ENCODE results near the gene METTL2B.

Gene METTL2B

DNA sequence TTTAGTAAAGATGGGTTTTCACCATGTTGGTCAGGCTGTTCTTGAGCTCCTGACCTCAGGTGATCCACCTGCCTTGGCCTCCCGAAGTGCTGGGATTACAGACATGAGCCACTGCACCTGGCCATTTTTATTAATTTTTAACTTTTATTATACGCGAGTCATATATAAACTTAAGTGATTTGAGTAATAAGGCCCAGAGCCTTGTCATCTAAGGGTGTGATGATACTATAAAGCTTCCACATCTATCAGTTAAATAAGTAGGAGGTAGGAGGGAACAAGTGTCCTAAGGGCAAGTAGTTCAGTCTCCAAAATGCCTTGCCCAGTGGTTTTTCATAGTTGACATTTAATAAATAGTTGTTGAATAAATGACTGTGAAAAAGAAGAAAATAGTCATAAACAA lies 34.2 kb upstream of the METTL2B start:
- Histone ChIP-seq H3K27ac (ENCODE audit: poor library complexity, severe bottlenecking) (no peak overlapping the region), H3K4me3 (ENCODE audit: severe bottlenecking) (no peak overlapping the region), H3K4me1 (ENCODE audit: insufficient read depth, poor library complexity, severe bottlenecking) (no peaks in the 10 kb centered on the region), H3K36me3 (ENCODE audit: low read depth) (no peaks in the 10 kb centered on the region), H3K9me3 (ENCODE audit: severe bottlenecking) (no peaks in the 10 kb centered on the region), H3K27me3 (ENCODE audit: insufficient read depth, poor library complexity, severe bottlenecking) (no peaks in the 10 kb centered on the region)
- TF ChIP-seq CTCF (IDR thresholded peaks at IDR 0.05; ENCODE audit: poor library complexity, severe bottlenecking): no peak
- ATAC-seq (ENCODE audit: low read depth) (no peak), DNase-seq (ENCODE audit: low spot score) (no peak)

DNA sequence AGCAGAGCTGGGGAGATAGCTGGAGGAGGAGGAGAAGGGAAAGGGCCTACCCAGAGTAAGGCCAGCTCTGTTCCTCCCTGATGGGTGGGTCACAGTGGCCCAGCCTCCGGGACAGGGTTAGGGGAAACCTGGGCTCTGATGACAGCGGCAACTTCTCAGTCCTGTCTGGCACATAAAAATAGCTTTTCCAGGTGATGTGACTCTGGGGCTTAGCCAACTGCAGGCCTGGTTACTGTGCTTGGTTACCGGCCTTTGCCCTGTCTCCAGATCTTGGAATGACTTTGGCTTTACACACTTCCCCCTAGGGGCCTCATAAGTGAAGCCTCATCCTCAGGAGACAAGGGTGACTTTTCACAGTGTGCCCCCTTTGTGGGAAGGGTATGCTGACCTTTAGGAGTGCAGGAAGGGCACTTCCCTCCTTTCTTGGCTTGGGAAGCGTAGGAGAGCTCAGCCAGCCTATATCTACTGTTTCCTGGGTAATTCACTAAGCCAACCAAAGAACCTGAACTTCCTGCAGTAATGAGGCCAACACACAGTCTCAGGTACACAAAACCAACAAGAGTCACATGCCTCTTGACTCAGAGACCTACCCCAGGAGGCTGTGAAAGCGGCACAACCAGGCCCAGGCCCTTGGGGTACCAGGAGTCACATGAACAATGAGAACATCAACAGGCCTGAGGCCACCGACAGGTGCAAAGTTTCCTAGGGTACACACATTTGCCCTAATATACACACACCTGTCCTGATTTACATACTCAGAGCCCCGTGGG lies 32.5 kb upstream of the METTL2B start:
- Histone ChIP-seq H3K4me3 (ENCODE audit: severe bottlenecking) (no peak overlapping the region), H3K27me3 (ENCODE audit: insufficient read depth, poor library complexity, severe bottlenecking) (no peaks in the 10 kb centered on the region), H3K9me3 (ENCODE audit: severe bottlenecking) (no peaks in the 10 kb centered on the region), H3K36me3 (ENCODE audit: low read depth) (no peaks in the 10 kb centered on the region), H3K4me1 (ENCODE audit: insufficient read depth, poor library complexity, severe bottlenecking) (no peaks in the 10 kb centered on the region), H3K27ac (ENCODE audit: poor library complexity, severe bottlenecking) (no peak overlapping the region)
- DNase-seq (ENCODE audit: low spot score): no peak
- no peak for TF ChIP-seq CTCF (IDR thresholded peaks at IDR 0.05; ENCODE audit: poor library complexity, severe bottlenecking)
- ATAC-seq (ENCODE audit: low read depth): no peak; the same call in 2 of the 3 replicates

GRCh38 chr7:128446306-128446705 lies 30.2 kb upstream of the METTL2B start:
- Histone ChIP-seq H3K36me3 (ENCODE audit: low read depth) (no peaks in the 10 kb centered on the region), H3K9me3 (ENCODE audit: severe bottlenecking) (no peaks in the 10 kb centered on the region), H3K4me3 (ENCODE audit: severe bottlenecking) (no peak overlapping the region), H3K27ac (ENCODE audit: poor library complexity, severe bottlenecking) (no peak overlapping the region), H3K4me1 (ENCODE audit: insufficient read depth, poor library complexity, severe bottlenecking) (no peaks in the 10 kb centered on the region), H3K27me3 (ENCODE audit: insufficient read depth, poor library complexity, severe bottlenecking) (no peaks in the 10 kb centered on the region)
- ATAC-seq (ENCODE audit: low read depth) (no peak), DNase-seq (ENCODE audit: low spot score) (no peak)
- TF ChIP-seq CTCF (IDR thresholded peaks at IDR 0.05; ENCODE audit: poor library complexity, severe bottlenecking): no peak

GRCh38 chr7:128447941-128448564 lies 28.5 kb upstream of the METTL2B start:
- no peak for ATAC-seq (ENCODE audit: low read depth)
- H3K9me3 ChIP-seq (ENCODE audit: severe bottlenecking): no peaks in the 10 kb centered on the region
- H3K27me3 ChIP-seq (ENCODE audit: insufficient read depth, poor library complexity, severe bottlenecking): no peaks in the 10 kb centered on the region
- TF ChIP-seq CTCF (IDR thresholded peaks at IDR 0.05; ENCODE audit: poor library complexity, severe bottlenecking): no peak
- H3K36me3 ChIP-seq (ENCODE audit: low read depth): no peaks in the 10 kb centered on the region
- DNase-seq (ENCODE audit: low spot score): no peak
- H3K27ac ChIP-seq (ENCODE audit: poor library complexity, severe bottlenecking): no peak overlapping the region
- H3K4me3 ChIP-seq (ENCODE audit: severe bottlenecking): no peak overlapping the region
- no peaks in the 10 kb centered on the region for H3K4me1 ChIP-seq (ENCODE audit: insufficient read depth, poor library complexity, severe bottlenecking)

Measured in RWPE2 (cell line).